Keratinocyte (primary cell): ENCODE results near the gene PPP1R16B.

ENCODE experiments used
- CTCF ChIP-seq, 3 experiments: IDR thresholded peaks in 1 of 3; conservative IDR thresholded peaks in 1 of 3; optimal IDR thresholded peaks in 1 of 3; 2 replicates in 2 of 3; 3 replicates in 1 of 3; pipeline versions ENCODE3 to v1.5.1; 2011; ENCODE audit warnings: low read length in 3 of 3, mild to moderate bottlenecking in 3 of 3, moderate library complexity in 2 of 3, control low read depth in 1 of 3, inconsistent platforms in 1 of 3; ENCODE audit not compliant: insufficient read depth in 2 of 3; ENCODE audit errors: extremely low read depth in 1 of 3
- EZH2 ChIP-seq: IDR thresholded peaks from one replicate; pipeline ENCODE4 v1.6.1; 2012; ENCODE audit warnings: inconsistent platforms, mild to moderate bottlenecking, low read length, moderate library complexity

GRCh38 chr20:38812709-38813573 is 7.4 kb downstream of the PPP1R16B start:
- TF ChIP-seq CTCF (optimal IDR thresholded peaks at IDR 0.05 in 1 of 3, IDR thresholded peaks at IDR 0.05 in 1 of 3, conservative IDR thresholded peaks at IDR 0.05 in 1 of 3; ENCODE audit: extremely low read depth in 1 of 3, insufficient read depth in 2 of 3, low read length in 3 of 3) (no peak), EZH2 (no peak)
